Measurements from ENCODE around the gene BANF2.

GRCh38 chr20:17697171-17697570 is 2.6 kb upstream of the BANF2 start:
- TF ChIP-seq CHD1 (IDR thresholded peaks at IDR 0.05; ENCODE audit: low read depth, low read length): no peak
- no peak for TF ChIP-seq RCOR1 (IDR thresholded peaks at IDR 0.05; ENCODE audit: insufficient replicate concordance, low read length)
- no peak for TF ChIP-seq CTCF (conservative IDR thresholded peaks at IDR 0.05; ENCODE audit: low read depth, low read length)
- no peak for TF ChIP-seq POLR2A (IDR thresholded peaks at IDR 0.05; ENCODE audit: low read depth, low read length)
- no peak for TF ChIP-seq RFX5 (IDR thresholded peaks at IDR 0.05; ENCODE audit: low read depth, low read length)
- no peak for TF ChIP-seq MAFK (IDR thresholded peaks at IDR 0.05; ENCODE audit: low read depth, low read length)
- TF ChIP-seq BHLHE40 (IDR thresholded peaks at IDR 0.05; ENCODE audit: low read depth, low read length): no peak
- TF ChIP-seq USF2 (IDR thresholded peaks at IDR 0.05; ENCODE audit: low read depth, low read length): no peak
- no peak for TF ChIP-seq CEBPB (IDR thresholded peaks at IDR 0.05; ENCODE audit: low read depth, low read length)
- no peak for TF ChIP-seq SMC3 (IDR thresholded peaks at IDR 0.05; ENCODE audit: low read depth, low read length)
- no peak for TF ChIP-seq MXI1 (IDR thresholded peaks at IDR 0.05; ENCODE audit: borderline replicate concordance, low read depth, low read length)

Data from IMR-90 (cell line).